ENCODE measurements around the gene TTC28. TPM values are rescaled to one million over a fixed set of nuclear protein-coding genes. Genes with fewer than 3 reads are reported as not detected.

The TTC28 gene
- total and polyA plus RNA-seq, 12 donors: 2.1 to 27.7 (median 20.4) TPM

- intact Hi-C loops (cut with DNase I): no loop called here
- Histone ChIP-seq H3K27me3 (no peaks in the 10 kb centered on the region), H3K4me3 (no peak overlapping the region), H3K27ac (no peak overlapping the region), H3K36me3 (no peaks in the 10 kb centered on the region), H3K9me3 (no peaks in the 10 kb centered on the region), H3K4me1 (peaks cover 0 to 43% (median 21%) of the 10 kb centered on the region in 9 donors)
- ATAC-seq: no peak
- DNase-seq: no peak
- 97 to 98% methylated on average over 1 of the region's 1 CpG for WGBS, 2 donors
- no peak for TF ChIP-seq CTCF (IDR thresholded peaks at IDR 0.05)
These were observed 350.9 kb downstream of the TTC28 start for GRCh38 chr22:28328756-28329155.

- ATAC-seq: no peak
- Histone ChIP-seq H3K27me3 (no peaks in the 10 kb centered on the region), H3K27ac (no peak overlapping the region), H3K9me3 (no peaks in the 10 kb centered on the region), H3K4me3 (no peak overlapping the region), H3K4me1 (peaks cover 0 to 5% (median 0%) of the 10 kb centered on the region in 9 donors), H3K36me3 (no peaks in the 10 kb centered on the region)
- intact Hi-C loops (cut with DNase I): no loop called here
- WGBS, 2 donors: 91% methylated on average over 4 of the region's 4 CpGs
- no peak for DNase-seq
- TF ChIP-seq CTCF (IDR thresholded peaks at IDR 0.05): no peak
These were observed 363.6 kb downstream of the TTC28 start for GRCh38 chr22:28316014-28316413.

GRCh38 chr22:28314959-28315358, 364.7 kb downstream of the TTC28 start:
- intact Hi-C loops (cut with DNase I): no loop called here
- no peak overlapping the region for H3K4me3 ChIP-seq
- WGBS, 2 donors: 98 to 100% methylated on average over 1 of the region's 1 CpG
- H3K27me3 ChIP-seq: no peaks in the 10 kb centered on the region
- DNase-seq (no peak), ATAC-seq (no peak)
- TF ChIP-seq CTCF (IDR thresholded peaks at IDR 0.05): no peak
- no peaks in the 10 kb centered on the region for H3K4me1 ChIP-seq
- no peak overlapping the region for H3K27ac ChIP-seq
- no peaks in the 10 kb centered on the region for H3K36me3 ChIP-seq
- no peaks in the 10 kb centered on the region for H3K9me3 ChIP-seq

- intact Hi-C loops (cut with DNase I): no loop called here
- DNase-seq (no peak), ATAC-seq (no peak)
- Histone ChIP-seq H3K4me3 (no peak overlapping the region), H3K27ac (no peak overlapping the region), H3K36me3 (peaks cover 0 to 7% (median 0%) of the 10 kb centered on the region in 9 donors), H3K9me3 (no peaks in the 10 kb centered on the region), H3K4me1 (peaks cover 0 to 14% (median 0%) of the 10 kb centered on the region in 9 donors), H3K27me3 (no peaks in the 10 kb centered on the region)
- TF ChIP-seq CTCF (IDR thresholded peaks at IDR 0.05): no peak
- WGBS, 2 donors: 94 to 95% methylated on average over 1 of the region's 1 CpG
These were observed 369.3 kb downstream of the TTC28 start for GRCh38 chr22:28310299-28310698.
